CD8-positive, alpha-beta memory T cell (primary cell): ENCODE data around the gene AP2A2. TPM values are rescaled to one million over a fixed set of nuclear protein-coding genes. Genes with fewer than 3 reads are reported as not detected.

Experiments used
- CTCF ChIA-PET: fragments of 350-600 bp; sonication (Branson Sonifier 250); formaldehyde crosslinking; loops from one replicate; lab custom pipeline; 2021; ENCODE audit warnings: antibody characterized with exemption; lab: Charles Lee
- POLR2A ChIA-PET: fragments of 350-600 bp; sonication (Branson Sonifier 250); formaldehyde crosslinking; loops from one replicate; lab custom pipeline; 2021; ENCODE audit warnings: antibody characterized with exemption; lab: Charles Lee
- DNase-seq, 5 donors: peaks; one replicate each; pipeline versions ENCODE4 v3.0.0 to v3.0.0-alpha.2; 2020 to 2022; ENCODE audit warnings: mixed read lengths in 1 of 5
- H3K27ac ChIP-seq: one replicate; pipeline ENCODE4 v1.7.0; 2013; ENCODE audit warnings: low read depth, mild to moderate bottlenecking, low read length, moderate library complexity
- H3K27me3 ChIP-seq: 2 replicates; pipeline ENCODE4 v1.7.0; 2013; ENCODE audit warnings: low read length, mild to moderate bottlenecking; ENCODE audit not compliant: insufficient read depth, poor library complexity, severe bottlenecking
- H3K36me3 ChIP-seq: 2 replicates; pipeline ENCODE4 v1.7.0; 2013; ENCODE audit warnings: mild to moderate bottlenecking, low read length, moderate library complexity; ENCODE audit not compliant: insufficient read depth
- H3K4me1 ChIP-seq: 2 replicates; pipeline ENCODE4 v1.7.0; 2013; ENCODE audit warnings: mild to moderate bottlenecking, low read length, moderate library complexity; ENCODE audit not compliant: insufficient read depth
- H3K4me3 ChIP-seq: 2 replicates; pipeline ENCODE4 v1.7.0; 2013; ENCODE audit warnings: mild to moderate bottlenecking, low read length
- H3K9me3 ChIP-seq: 2 replicates; pipeline ENCODE4 v1.7.0; 2013; ENCODE audit warnings: mild to moderate bottlenecking, low read length
- H3K27ac Mint-ChIP-seq, 8 donors: one replicate each; pipeline ENCODE4 v1.8.0; 2020 to 2021; ENCODE audit warnings: mixed read lengths in 8 of 8, mild to moderate bottlenecking in 6 of 8, inconsistent platforms in 3 of 8, moderate library complexity in 3 of 8
- H3K27me3 Mint-ChIP-seq, 2 donors: one replicate each; pipeline ENCODE4 v1.8.0; 2020 to 2021; ENCODE audit warnings: mixed read lengths in 2 of 2, mild to moderate bottlenecking in 1 of 2, moderate library complexity in 1 of 2
- H3K36me3 Mint-ChIP-seq, 3 donors: one replicate each; pipeline ENCODE4 v1.8.0; 2020 to 2021; ENCODE audit warnings: mixed read lengths in 3 of 3, inconsistent platforms in 1 of 3, mild to moderate bottlenecking in 1 of 3
- H3K4me1 Mint-ChIP-seq, 3 donors: one replicate each; pipeline ENCODE4 v1.8.0; 2020 to 2021; ENCODE audit warnings: mixed read lengths in 3 of 3, inconsistent platforms in 1 of 3, mild to moderate bottlenecking in 1 of 3
- H3K4me3 Mint-ChIP-seq, 7 donors: one replicate each; pipeline ENCODE4 v1.8.0; 2020 to 2021; ENCODE audit warnings: mixed read lengths in 7 of 7, mild to moderate bottlenecking in 6 of 7, moderate library complexity in 4 of 7, inconsistent platforms in 2 of 7
- H3K9me3 Mint-ChIP-seq, 5 donors: one replicate each; pipeline ENCODE4 v1.8.0; 2020 to 2022; ENCODE audit warnings: mixed read lengths in 5 of 5, mild to moderate bottlenecking in 3 of 5, moderate library complexity in 2 of 5, inconsistent platforms in 1 of 5
- polyA plus RNA-seq: library from polyadenylated mRNA; unstranded; fragments of 300-500 nt; fragmentation: Illumina TruSeq; gene quantifications from one replicate; pipeline ENCODE4 v1.2.3, GENCODE V29; 2021
- total RNA-seq, 2 experiments: library from RNA; stranded (reverse); gene quantifications; one replicate each; pipeline ENCODE4 v1.2.3, GENCODE V29; 2021

Gene AP2A2
- total and polyA plus RNA-seq, 3 experiments from 2014 or later: 13.9 to 42.8 (median 38.8) TPM

DNA sequence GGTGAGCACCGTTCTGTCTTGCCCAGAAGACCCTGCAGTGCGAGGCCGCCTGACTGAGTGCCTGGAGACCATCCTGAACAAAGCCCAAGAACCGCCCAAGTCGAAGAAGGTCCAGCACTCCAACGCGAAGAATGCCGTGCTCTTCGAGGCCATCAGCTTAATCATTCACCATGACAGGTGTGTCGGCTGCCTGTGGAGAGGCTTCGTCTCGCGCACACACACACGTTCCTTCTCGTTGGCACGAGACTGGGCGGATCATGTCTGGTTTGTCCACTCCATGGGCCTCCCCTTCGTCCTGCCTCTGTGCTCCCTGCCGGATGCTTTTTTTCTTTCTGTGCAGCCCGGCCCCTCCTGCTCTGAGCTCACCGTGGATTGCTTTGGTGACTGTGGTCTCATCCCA is 59.7 kb downstream of the AP2A2 start:
- H3K9me3 ChIP-seq: no peaks in the 10 kb centered on the region
- no peaks in the 10 kb centered on the region for H3K27me3 ChIP-seq
- H3K4me1 ChIP-seq: no peaks in the 10 kb centered on the region
- Mint-ChIP-seq H3K27me3 (no peaks in the 10 kb centered on the region), H3K9me3 (no peaks in the 10 kb centered on the region), H3K4me3 (no peak overlapping the region), H3K36me3 (peaks cover 0 to 86% (median 20%) of the 10 kb centered on the region in 3 donors), H3K4me1 (peaks cover 0 to 3% (median 2%) of the 10 kb centered on the region in 3 donors), H3K27ac (no peak overlapping the region)
- POLR2A ChIA-PET: no interaction called here
- DNase-seq: no peak
- H3K4me3 ChIP-seq: no peak overlapping the region
- peaks cover 47% of the 10 kb centered on the region for H3K36me3 ChIP-seq
- CTCF ChIA-PET: no interaction called here
- H3K27ac ChIP-seq: no peak overlapping the region

- Histone ChIP-seq H3K27me3 (no peaks in the 10 kb centered on the region), H3K27ac (no peak overlapping the region), H3K9me3 (no peaks in the 10 kb centered on the region), H3K36me3 (peaks cover 47% of the 10 kb centered on the region), H3K4me3 (no peak overlapping the region), H3K4me1 (no peaks in the 10 kb centered on the region)
- Mint-ChIP-seq H3K9me3 (no peaks in the 10 kb centered on the region), H3K4me1 (peaks cover 0 to 2% (median 1%) of the 10 kb centered on the region in 3 donors), H3K36me3 (peaks cover 0 to 82% (median 19%) of the 10 kb centered on the region in 3 donors), H3K4me3 (no peak overlapping the region), H3K27ac (peak overlapping the region in 1 of 8 donors; percentile 73), H3K27me3 (no peaks in the 10 kb centered on the region)
- CTCF ChIA-PET: no interaction called here
- no peak for DNase-seq
- POLR2A ChIA-PET: no interaction called here
Observed at GRCh38 chr11:985848-986247, 60.2 kb downstream of the AP2A2 start.

- H3K4me3 Mint-ChIP-seq: no peak overlapping the region
- H3K27ac Mint-ChIP-seq: peak overlapping the region in 1 of 8 donors; percentile 73
- no peaks in the 10 kb centered on the region for H3K27me3 Mint-ChIP-seq
- Histone ChIP-seq H3K4me1 (no peaks in the 10 kb centered on the region), H3K27ac (no peak overlapping the region), H3K36me3 (peaks cover 47% of the 10 kb centered on the region), H3K9me3 (no peaks in the 10 kb centered on the region), H3K4me3 (no peak overlapping the region), H3K27me3 (no peaks in the 10 kb centered on the region)
- CTCF ChIA-PET: no interaction called here
- H3K9me3 Mint-ChIP-seq: no peaks in the 10 kb centered on the region
- H3K4me1 Mint-ChIP-seq: peaks cover 0 to 3% (median 0%) of the 10 kb centered on the region in 3 donors
- H3K36me3 Mint-ChIP-seq: peaks cover 0 to 81% (median 17%) of the 10 kb centered on the region in 3 donors
- POLR2A ChIA-PET: no interaction called here
- no peak for DNase-seq
Observed at GRCh38 chr11:986270-986951, 60.7 kb downstream of the AP2A2 start.

DNA sequence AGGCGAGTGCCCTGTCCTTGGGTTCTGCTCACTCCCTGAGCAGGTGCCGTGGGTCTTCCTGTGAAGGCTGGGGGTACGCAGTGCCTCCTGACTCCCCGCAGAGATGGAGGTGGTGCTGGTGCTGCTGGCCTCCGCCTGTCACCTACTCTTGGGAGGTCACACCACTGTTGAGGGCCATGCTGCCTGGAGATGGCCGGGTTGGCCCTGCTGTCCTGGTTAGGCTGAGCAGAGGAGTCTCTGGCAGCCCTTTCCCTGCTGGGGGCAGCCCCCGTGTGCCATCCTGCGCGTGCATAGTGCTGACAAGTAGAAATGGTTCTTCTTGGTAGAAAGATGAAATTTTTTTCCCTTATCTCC is 61.3 kb downstream of the AP2A2 start:
- peaks cover 47% of the 10 kb centered on the region for H3K36me3 ChIP-seq
- Mint-ChIP-seq H3K4me3 (no peak overlapping the region), H3K27ac (no peak overlapping the region), H3K27me3 (no peaks in the 10 kb centered on the region), H3K9me3 (no peaks in the 10 kb centered on the region), H3K4me1 (peaks cover 0 to 3% (median 0%) of the 10 kb centered on the region in 3 donors), H3K36me3 (peaks cover 0 to 79% (median 17%) of the 10 kb centered on the region in 3 donors)
- no peak overlapping the region for H3K4me3 ChIP-seq
- ChIA-PET CTCF (no interaction called here), POLR2A (no interaction called here)
- no peak for DNase-seq
- H3K9me3 ChIP-seq: no peaks in the 10 kb centered on the region
- no peak overlapping the region for H3K27ac ChIP-seq
- H3K4me1 ChIP-seq: no peaks in the 10 kb centered on the region
- H3K27me3 ChIP-seq: no peaks in the 10 kb centered on the region

- Mint-ChIP-seq H3K27ac (no peak overlapping the region), H3K4me1 (peaks cover 0 to 6% (median 0%) of the 10 kb centered on the region in 3 donors), H3K27me3 (no peaks in the 10 kb centered on the region), H3K9me3 (no peaks in the 10 kb centered on the region), H3K36me3 (peaks cover 0 to 81% (median 17%) of the 10 kb centered on the region in 3 donors), H3K4me3 (no peak overlapping the region)
- H3K36me3 ChIP-seq: peaks cover 52% of the 10 kb centered on the region
- no peaks in the 10 kb centered on the region for H3K9me3 ChIP-seq
- no peak overlapping the region for H3K27ac ChIP-seq
- ChIA-PET POLR2A (no interaction called here), CTCF (no interaction called here)
- H3K4me3 ChIP-seq: no peak overlapping the region
- DNase-seq: no peak
- no peaks in the 10 kb centered on the region for H3K27me3 ChIP-seq
- H3K4me1 ChIP-seq: no peaks in the 10 kb centered on the region
Observed at GRCh38 chr11:987671-988070, 62.0 kb downstream of the AP2A2 start.

GRCh38 chr11:990101-990500 is 64.4 kb downstream of the AP2A2 start:
- H3K27ac Mint-ChIP-seq: no peak overlapping the region
- no peaks in the 10 kb centered on the region for H3K9me3 ChIP-seq
- H3K27me3 ChIP-seq: no peaks in the 10 kb centered on the region
- no peak for DNase-seq
- ChIA-PET CTCF (no interaction called here), POLR2A (no interaction called here)
- H3K27ac ChIP-seq: no peak overlapping the region
- no peaks in the 10 kb centered on the region for H3K9me3 Mint-ChIP-seq
- peaks cover 47% of the 10 kb centered on the region for H3K36me3 ChIP-seq
- peaks cover 2 to 7% (median 3%) of the 10 kb centered on the region in 3 donors for H3K4me1 Mint-ChIP-seq
- no peak overlapping the region for H3K4me3 Mint-ChIP-seq
- H3K4me1 ChIP-seq: no peaks in the 10 kb centered on the region
- peaks cover 2 to 75% (median 12%) of the 10 kb centered on the region in 3 donors for H3K36me3 Mint-ChIP-seq
- H3K4me3 ChIP-seq: no peak overlapping the region
- H3K27me3 Mint-ChIP-seq: no peaks in the 10 kb centered on the region

DNA sequence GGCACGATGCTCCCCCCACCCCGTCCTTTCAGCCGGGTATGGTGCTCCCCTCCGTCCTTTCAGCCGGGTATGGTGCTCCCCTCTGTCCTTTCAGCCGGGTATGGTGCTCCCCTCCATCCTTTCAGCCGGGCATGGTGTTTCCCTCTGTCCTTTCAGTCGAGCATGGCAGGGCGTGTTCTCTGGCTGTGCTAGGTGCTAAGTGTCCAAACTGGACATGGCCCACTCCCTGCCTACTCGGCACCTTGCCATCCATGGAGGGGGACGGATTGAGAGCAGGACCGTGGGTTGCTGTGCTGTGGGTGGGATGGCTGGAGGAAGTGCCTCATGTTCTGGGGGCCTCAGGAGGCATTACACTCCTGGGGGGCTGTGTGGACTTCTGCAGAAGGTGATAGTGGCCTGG is 65.4 kb downstream of the AP2A2 start:
- Histone ChIP-seq H3K27me3 (no peaks in the 10 kb centered on the region), H3K36me3 (peaks cover 43% of the 10 kb centered on the region), H3K9me3 (no peaks in the 10 kb centered on the region), H3K27ac (no peak overlapping the region), H3K4me3 (no peak overlapping the region), H3K4me1 (no peaks in the 10 kb centered on the region)
- H3K27ac Mint-ChIP-seq: peak overlapping the region in 1 of 8 donors; percentile 26
- H3K36me3 Mint-ChIP-seq: peaks cover 4 to 73% (median 13%) of the 10 kb centered on the region in 3 donors
- peaks cover 5 to 12% (median 10%) of the 10 kb centered on the region in 3 donors for H3K4me1 Mint-ChIP-seq
- ChIA-PET CTCF (no interaction called here), POLR2A (no interaction called here)
- no peak for DNase-seq
- H3K4me3 Mint-ChIP-seq: no peak overlapping the region
- H3K27me3 Mint-ChIP-seq: no peaks in the 10 kb centered on the region
- H3K9me3 Mint-ChIP-seq: no peaks in the 10 kb centered on the region

GRCh38 chr11:991711-992307 is 66.1 kb downstream of the AP2A2 start:
- peaks cover 38% of the 10 kb centered on the region for H3K36me3 ChIP-seq
- Mint-ChIP-seq H3K36me3 (peaks cover 4 to 72% (median 13%) of the 10 kb centered on the region in 3 donors), H3K27ac (peak overlapping the region in 1 of 8 donors; percentile 41), H3K27me3 (no peaks in the 10 kb centered on the region), H3K9me3 (no peaks in the 10 kb centered on the region), H3K4me3 (no peak overlapping the region), H3K4me1 (peaks cover 5 to 15% (median 10%) of the 10 kb centered on the region in 3 donors)
- ChIA-PET POLR2A (no interaction called here), CTCF (no interaction called here)
- no peaks in the 10 kb centered on the region for H3K4me1 ChIP-seq
- no peak overlapping the region for H3K4me3 ChIP-seq
- H3K27ac ChIP-seq: no peak overlapping the region
- no peaks in the 10 kb centered on the region for H3K9me3 ChIP-seq
- no peaks in the 10 kb centered on the region for H3K27me3 ChIP-seq
- no peak for DNase-seq
